SH-SY5Y (cell line): ENCODE data around the gene CCL28.

ENCODE experiments used
- GATA2 ChIP-seq: IDR thresholded peaks from 2 replicates; pipeline ENCODE4 v1.6.1; 2011; ENCODE audit warnings: mild to moderate bottlenecking, low read depth, low read length
- GATA3 ChIP-seq: IDR thresholded peaks from 2 replicates; pipeline ENCODE4 v1.6.1; 2011; ENCODE audit warnings: low read depth, mild to moderate bottlenecking, low read length, moderate library complexity

- TF ChIP-seq GATA2 (no peak), GATA3 (no peak)
These were observed 40.4 kb downstream of the CCL28 start for GRCh38 chr5:43371821-43372220.
